ENCODE results near the gene AZU1. TPM values are rescaled to one million over a fixed set of nuclear protein-coding genes. Genes with fewer than 3 reads are reported as not detected.
"Not testable (repeated sequence)": the region's sequence is repeated elsewhere in the genome, so short reads cannot be mapped to it uniquely, and the experiment has no call there.

Gene AZU1
- total RNA-seq, 2 donors from 2014 or later = 0.19 TPM; not detected in 1

DNA sequence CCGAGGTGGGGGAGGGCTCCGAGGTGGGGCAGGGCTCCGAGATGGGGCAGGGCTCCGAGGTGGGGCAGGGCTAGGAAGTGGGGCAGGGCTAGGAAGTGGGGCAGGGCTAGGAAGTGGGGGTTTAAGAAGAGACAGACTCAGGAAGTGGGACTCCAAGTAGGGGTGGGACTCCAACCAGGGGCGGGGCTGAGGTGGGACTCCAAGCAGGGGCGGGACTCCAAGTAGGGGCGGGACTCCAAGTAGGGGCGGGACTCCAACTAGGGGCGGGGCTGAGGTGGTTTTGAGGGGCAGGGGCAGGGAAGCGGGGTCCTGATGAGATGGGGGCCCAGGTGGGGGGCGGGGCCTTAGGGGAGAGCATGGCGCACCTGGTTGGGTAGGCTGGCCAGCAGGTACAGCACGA is 45.4 kb downstream of the AZU1 start:
- ATAC-seq (replicated peaks) = peak; percentile 78
- peak overlapping the region; percentile 66 for H3K27ac Mint-ChIP-seq
- H3K27me3 Mint-ChIP-seq = no peaks in the 10 kb centered on the region
- peak overlapping the region; percentile 64 for H3K4me3 Mint-ChIP-seq
- H3K36me3 Mint-ChIP-seq (ENCODE audit: low read depth) = peaks cover 27% of the 10 kb centered on the region
- H3K9me3 Mint-ChIP-seq = no peaks in the 10 kb centered on the region
- no peaks in the 10 kb centered on the region for H3K4me1 Mint-ChIP-seq

DNA sequence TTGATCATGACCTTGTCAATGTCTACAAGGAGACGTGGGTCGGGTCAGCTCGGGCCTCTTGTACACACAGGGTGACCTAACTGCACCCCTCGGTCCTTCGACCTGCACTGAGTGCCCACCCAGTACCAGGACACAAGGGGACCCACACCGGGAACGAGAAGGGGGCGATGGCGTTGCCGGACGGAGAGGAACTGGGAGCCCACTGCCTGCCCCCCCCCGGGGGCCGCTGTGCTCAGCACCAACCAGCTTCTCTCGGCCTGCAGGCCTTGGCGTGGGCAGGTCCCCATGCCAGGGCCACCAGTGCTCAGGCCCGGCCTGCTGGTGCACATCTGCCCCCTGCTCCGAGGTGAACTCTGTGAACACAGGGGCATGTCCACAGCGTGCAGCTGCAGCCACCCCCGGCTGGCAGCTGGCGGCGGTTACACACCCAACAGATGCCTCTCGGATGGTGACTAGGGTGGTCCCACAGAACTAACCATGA is 46.0 kb downstream of the AZU1 start:
- no peaks in the 10 kb centered on the region for H3K9me3 Mint-ChIP-seq
- no peak overlapping the region for H3K27ac Mint-ChIP-seq
- ATAC-seq (replicated peaks) = no peak
- H3K4me3 Mint-ChIP-seq = peak overlapping the region; percentile 64
- peaks cover 25% of the 10 kb centered on the region for H3K36me3 Mint-ChIP-seq (ENCODE audit: low read depth)
- no peaks in the 10 kb centered on the region for H3K27me3 Mint-ChIP-seq
- H3K4me1 Mint-ChIP-seq = no peaks in the 10 kb centered on the region

DNA sequence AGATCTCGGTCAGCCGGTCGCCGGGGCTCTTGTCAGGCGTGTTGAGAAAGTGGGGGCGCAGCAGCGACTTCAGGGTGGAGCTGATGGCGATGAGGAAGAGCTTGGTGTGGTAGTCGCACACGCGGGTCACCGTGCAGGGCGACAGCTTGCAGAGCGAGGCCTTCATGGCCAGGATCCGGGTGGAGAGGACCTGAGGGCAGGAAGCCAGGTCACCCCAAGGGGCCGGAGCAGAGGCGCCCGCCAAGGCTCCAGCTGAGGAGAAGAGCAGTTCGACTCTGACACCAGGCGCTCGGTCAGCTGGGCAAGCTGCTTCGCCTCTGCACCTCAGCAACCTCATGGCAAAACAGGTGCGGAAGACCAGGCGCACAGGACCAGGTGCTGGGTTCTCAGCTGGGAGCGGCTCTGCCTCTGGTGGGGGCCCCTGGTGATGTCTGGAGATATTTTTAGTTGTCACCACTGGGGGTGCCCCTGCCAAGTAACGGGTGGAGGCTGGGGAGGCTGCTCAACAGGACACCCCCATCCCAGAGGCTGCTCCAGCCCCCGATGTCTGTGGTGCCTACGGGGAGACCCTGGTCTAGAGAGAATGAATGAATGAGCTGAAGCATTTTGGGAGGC is 47.7 kb downstream of the AZU1 start:
- Mint-ChIP-seq H3K9me3 (no peaks in the 10 kb centered on the region), H3K27me3 (no peaks in the 10 kb centered on the region), H3K4me1 (peaks cover 4% of the 10 kb centered on the region), H3K4me3 (no peak overlapping the region), H3K27ac (no peak overlapping the region), H3K36me3 (ENCODE audit: low read depth) (peaks cover 12% of the 10 kb centered on the region)
- ATAC-seq (replicated peaks) = no peak

DNA sequence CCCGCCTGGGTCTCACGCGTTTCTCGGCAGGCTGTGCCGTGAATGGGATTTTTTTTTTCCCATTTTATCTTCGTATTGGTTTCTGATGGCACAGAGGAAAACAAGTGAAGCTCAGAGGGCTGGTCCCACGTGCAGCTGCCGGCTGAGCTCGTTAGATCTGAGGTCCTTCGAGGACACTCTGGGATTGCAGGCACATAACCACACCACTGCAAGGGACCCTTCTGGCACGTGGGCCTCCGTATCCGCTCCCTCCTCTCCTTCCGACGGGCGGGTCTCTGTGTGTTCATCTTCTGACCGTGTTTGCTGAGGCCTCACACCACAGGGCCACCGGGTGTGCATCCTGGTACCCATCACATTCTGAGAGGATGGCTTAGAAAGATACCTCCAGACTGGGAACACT is 48.5 kb downstream of the AZU1 start:
- Mint-ChIP-seq H3K4me1 (peaks cover 4% of the 10 kb centered on the region), H3K4me3 (no peak overlapping the region), H3K36me3 (ENCODE audit: low read depth) (peaks cover 6% of the 10 kb centered on the region), H3K27me3 (no peaks in the 10 kb centered on the region), H3K9me3 (no peaks in the 10 kb centered on the region), H3K27ac (no peak overlapping the region)
- no peak for ATAC-seq (replicated peaks)

DNA sequence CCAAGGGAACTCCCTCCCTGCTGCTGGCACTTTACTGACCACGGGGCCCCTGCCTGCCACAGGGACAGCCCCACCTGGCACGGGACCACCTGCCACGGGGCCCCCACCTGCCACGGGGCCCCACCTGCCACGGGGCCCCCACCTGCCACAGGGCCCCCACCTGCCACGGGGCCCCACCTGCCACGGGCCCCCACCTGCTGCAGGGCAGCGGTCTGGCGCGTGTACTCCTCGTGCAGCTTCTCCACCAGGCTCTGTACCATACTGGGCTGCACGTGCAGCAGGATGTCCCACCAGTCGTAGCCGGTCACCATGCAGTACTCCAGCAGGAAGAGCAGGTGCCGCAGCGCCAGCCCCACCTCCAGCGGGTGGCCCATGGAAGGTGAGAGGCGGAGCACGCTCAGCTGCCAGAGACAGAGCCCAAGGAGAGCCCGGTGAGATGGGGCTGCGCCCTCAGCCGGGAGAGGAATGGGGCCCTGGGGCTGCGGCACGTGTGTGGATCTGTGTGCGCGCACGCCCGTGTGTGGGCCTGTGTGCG is 49.2 kb downstream of the AZU1 start:
- peaks cover 4% of the 10 kb centered on the region for H3K4me1 Mint-ChIP-seq

DNA sequence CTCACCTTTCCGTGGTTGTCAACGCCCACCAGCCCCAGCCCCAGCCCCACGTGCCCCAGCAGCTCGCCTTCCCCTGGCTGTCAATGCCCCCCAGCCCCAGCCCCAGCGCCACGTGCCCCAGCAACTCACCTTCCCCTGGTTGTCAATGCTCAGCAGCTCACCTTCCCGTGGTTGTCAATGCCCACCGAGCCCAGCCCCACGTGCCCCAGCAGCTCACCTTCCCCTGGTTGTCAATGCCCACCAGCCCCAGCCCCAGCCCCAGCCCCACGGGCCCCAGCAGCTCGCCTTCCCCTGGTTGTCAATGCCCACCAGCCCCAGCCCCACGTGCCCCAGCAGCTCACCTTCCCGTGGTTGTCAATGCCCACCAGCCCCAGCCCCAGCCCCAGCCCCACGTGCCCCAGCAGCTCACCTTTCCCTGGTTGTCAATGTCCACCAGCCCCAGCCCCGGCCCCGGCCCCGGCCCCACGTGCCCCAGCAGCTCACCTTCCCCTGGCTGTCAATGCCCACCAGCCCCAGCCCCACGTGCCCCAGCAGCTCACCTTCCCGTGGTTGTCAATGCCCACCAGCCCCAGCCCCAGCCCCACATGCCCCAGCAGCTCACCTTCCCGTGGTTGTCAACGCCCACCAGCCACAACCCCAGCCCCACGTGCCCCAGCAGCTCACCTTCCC is 50.5 kb downstream of the AZU1 start:
- H3K4me1 Mint-ChIP-seq; H3K4me3 Mint-ChIP-seq; H3K27ac Mint-ChIP-seq; ATAC-seq (replicated peaks); H3K27me3 Mint-ChIP-seq; H3K9me3 Mint-ChIP-seq: not testable (repeated sequence)
- peaks cover 20% of the 10 kb centered on the region for H3K36me3 Mint-ChIP-seq (ENCODE audit: low read depth)

More for the DNA sequence above, 49.2 kb downstream of the AZU1 start:
- ATAC-seq (replicated peaks) = no peak
- Mint-ChIP-seq H3K4me3 (no peak overlapping the region), H3K36me3 (ENCODE audit: low read depth) (peaks cover 13% of the 10 kb centered on the region), H3K27me3 (no peaks in the 10 kb centered on the region), H3K27ac (no peak overlapping the region), H3K9me3 (no peaks in the 10 kb centered on the region)

DNA sequence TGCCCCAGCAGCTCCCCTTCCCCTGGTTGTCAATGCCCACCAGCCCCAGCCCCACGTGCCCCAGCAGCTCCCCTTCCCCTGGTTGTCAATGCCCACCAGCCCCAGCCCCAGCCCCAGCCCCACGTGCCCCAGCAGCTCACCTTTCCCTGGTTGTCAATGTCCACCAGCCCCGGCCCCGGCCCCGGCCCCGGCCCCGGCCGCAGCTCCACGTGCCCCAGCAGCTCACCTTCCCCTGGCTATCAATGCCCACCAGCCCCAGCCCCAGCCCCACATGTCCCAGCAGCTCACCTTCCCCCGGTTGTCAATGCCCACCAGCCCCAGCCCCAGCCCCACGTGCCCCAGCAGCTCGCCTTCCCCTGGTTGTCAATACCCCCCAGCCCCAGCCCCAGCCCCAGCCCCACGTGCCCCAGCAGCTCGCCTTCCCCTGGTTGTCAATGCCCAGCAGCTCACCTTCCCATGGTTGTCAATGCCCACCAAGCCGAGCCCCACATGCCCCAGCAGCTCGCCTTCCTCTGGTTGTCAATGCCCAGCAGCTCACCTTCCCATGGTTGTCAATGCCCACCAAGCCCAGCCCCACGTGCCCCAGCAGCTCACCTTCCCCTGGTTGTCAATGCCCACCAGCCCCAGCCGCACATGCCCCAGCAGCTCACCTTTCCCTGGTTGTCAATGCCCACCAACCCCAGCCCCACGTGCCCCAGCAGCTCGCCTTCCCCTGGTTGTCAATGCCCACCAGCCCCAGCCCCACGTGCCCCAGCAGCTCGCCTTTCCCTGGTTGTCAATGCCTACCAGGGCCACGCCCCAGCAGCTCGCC is 51.3 kb downstream of the AZU1 start:
- Mint-ChIP-seq H3K27ac (peak overlapping the region; percentile 69), H3K36me3 (ENCODE audit: low read depth) (peaks cover 27% of the 10 kb centered on the region)
- H3K9me3 Mint-ChIP-seq; H3K4me1 Mint-ChIP-seq; ATAC-seq (replicated peaks); H3K27me3 Mint-ChIP-seq; H3K4me3 Mint-ChIP-seq: not testable (repeated sequence)

DNA sequence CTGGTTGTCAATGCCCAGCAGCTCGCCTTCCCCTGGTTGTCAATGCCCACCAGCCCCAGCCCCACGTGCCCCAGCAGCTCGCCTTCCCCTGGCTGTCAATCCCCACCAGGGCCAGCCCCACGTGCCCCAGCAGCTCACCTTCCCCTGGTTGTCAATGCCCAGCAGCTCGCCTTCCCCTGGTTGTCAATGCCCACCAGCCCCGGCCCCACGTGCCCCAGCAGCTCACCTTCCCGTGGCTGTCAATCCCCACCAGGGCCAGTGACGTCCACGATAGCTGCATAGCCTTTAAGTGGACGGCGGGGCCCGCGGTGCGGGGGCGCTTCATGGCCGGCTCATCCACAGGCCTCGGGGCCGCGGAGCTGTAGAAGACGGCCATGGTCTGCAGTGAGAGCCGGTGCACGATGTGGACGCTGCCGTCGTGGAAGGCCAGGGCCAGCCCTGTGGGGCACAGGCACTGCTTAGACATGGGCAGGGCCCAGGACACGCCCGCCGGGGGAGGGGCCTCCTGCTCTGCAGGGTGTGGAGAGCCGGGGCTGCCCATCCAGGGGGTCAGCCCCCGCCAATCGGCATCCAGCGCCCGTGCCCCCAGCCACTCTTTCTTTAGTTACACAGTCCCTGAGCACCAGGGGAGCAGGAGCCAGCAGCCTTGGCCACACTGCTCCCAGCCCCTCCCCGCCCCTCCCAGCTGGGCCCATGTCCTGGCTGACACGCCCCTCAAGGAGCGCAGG is 52.2 kb downstream of the AZU1 start:
- H3K4me1 Mint-ChIP-seq = peaks cover 4% of the 10 kb centered on the region
- no peak for ATAC-seq (replicated peaks)
- H3K9me3 Mint-ChIP-seq = no peaks in the 10 kb centered on the region
- no peak overlapping the region for H3K4me3 Mint-ChIP-seq
- H3K27me3 Mint-ChIP-seq = no peaks in the 10 kb centered on the region
- peaks cover 28% of the 10 kb centered on the region for H3K36me3 Mint-ChIP-seq (ENCODE audit: low read depth)
- no peak overlapping the region for H3K27ac Mint-ChIP-seq

Other genes starting within 250 kb of the AZU1 start
- under 1 TPM; 0.58 to 0.98 TPM for gene HCN2, start 238.0 kb upstream of the AZU1 start, total RNA-seq
- gene POLRMT, start 194.3 kb upstream of the AZU1 start, total RNA-seq = 10 to 100 TPM; 46.1 to 59.8 TPM
- gene FGF22, start 188.0 kb upstream of the AZU1 start, total RNA-seq = 1 to 10 TPM in 1 of 2 donors, not detected in 1; 1.7 TPM
- gene RNF126, start 164.6 kb upstream of the AZU1 start, total RNA-seq = 100 to 1,000 TPM in 1 of 2 donors, 10 to 100 TPM in 1; 74.0 to 103 TPM
- 1 to 10 TPM; 7.0 to 9.1 TPM for gene FSTL3, start 151.4 kb upstream of the AZU1 start, total RNA-seq
- not detected for gene PRSS57, start 132.4 kb upstream of the AZU1 start, total RNA-seq
- gene PALM, start 118.9 kb upstream of the AZU1 start, total RNA-seq = under 1 TPM in 1 of 2 donors, not detected in 1; 0.26 TPM
- gene MISP, start 76.7 kb upstream of the AZU1 start, total RNA-seq = under 1 TPM; 0.45 to 0.50 TPM
- 100 to 1,000 TPM; 405 to 726 TPM for gene PTBP1, start 30.4 kb upstream of the AZU1 start, total RNA-seq
- gene PLPPR3, start 5.9 kb upstream of the AZU1 start, total RNA-seq = not detected
- gene PRTN3, start 13.2 kb downstream of the AZU1 start, total RNA-seq = not detected
- not detected for gene ELANE, start 24.5 kb downstream of the AZU1 start, total RNA-seq
- gene CFD, start 31.8 kb downstream of the AZU1 start, total RNA-seq = under 1 TPM; 0.40 to 0.89 TPM
- 10 to 100 TPM; 60.4 to 64.1 TPM for gene MED16, start 65.3 kb downstream of the AZU1 start, total RNA-seq
- not detected for gene RNU6-9, start 65.6 kb downstream of the AZU1 start, total RNA-seq
- gene R3HDM4, start 85.4 kb downstream of the AZU1 start, total RNA-seq = 10 to 100 TPM; 78.5 to 79.3 TPM
- gene KISS1R, start 89.5 kb downstream of the AZU1 start, total RNA-seq = 10 to 100 TPM; 17.5 to 53.1 TPM
- gene ARID3A, start 98.2 kb downstream of the AZU1 start, total RNA-seq = 10 to 100 TPM; 50.3 to 79.3 TPM
- 10 to 100 TPM; 43.2 to 94.2 TPM for gene WDR18, start 156.5 kb downstream of the AZU1 start, total RNA-seq
- gene GRIN3B, start 172.6 kb downstream of the AZU1 start, total RNA-seq = under 1 TPM in 1 of 2 donors, not detected in 1; 0.21 TPM
- gene TMEM259, start 193.3 kb downstream of the AZU1 start, total RNA-seq = 100 to 1,000 TPM; 101 to 120 TPM
- not detected for gene RNU6-2, start 193.7 kb downstream of the AZU1 start, total RNA-seq
- gene CNN2, start 198.8 kb downstream of the AZU1 start, total RNA-seq = 100 to 1,000 TPM; 152 to 246 TPM
- 10 to 100 TPM; 21.8 to 31.2 TPM for gene ABCA7, start 212.3 kb downstream of the AZU1 start, total RNA-seq
- 100 to 1,000 TPM; 211 to 310 TPM for gene ARHGAP45, start 239.3 kb downstream of the AZU1 start, total RNA-seq